K562 (cell line): Measurements from ENCODE around the gene CSNK1A1. TPM values are rescaled to one million over a fixed set of nuclear protein-coding genes. Genes with fewer than 3 reads are reported as not detected.

Experiments used
- CHD2 ChIP-seq: IDR thresholded peaks from 2 replicates; pipeline ENCODE4 v1.6.1; 2011; ENCODE audit warnings: low read depth, low read length
- CTCF ChIP-seq, 3 experiments: IDR thresholded peaks in 2 of 3; conservative IDR thresholded peaks in 1 of 3; 2 replicates each; pipeline ENCODE4 v1.5.1; 2011 to 2012; ENCODE audit warnings: low read length in 3 of 3, mild to moderate bottlenecking in 3 of 3, control low read depth in 2 of 3, improper control_type of control experiment in 1 of 3, inconsistent platforms in 1 of 3, low read depth in 1 of 3, mixed read lengths in 1 of 3, moderate library complexity in 1 of 3; ENCODE audit not compliant: insufficient read depth in 2 of 3
- DNMT1 ChIP-seq: fragments of 450-650 bp; IDR thresholded peaks from 2 replicates; pipeline ENCODE4 v1.6.1; 2016; ENCODE audit warnings: antibody characterized with exemption, mild to moderate bottlenecking
- FOXJ3 ChIP-seq: sonication (generic); formaldehyde crosslinking; IDR thresholded peaks from 2 replicates; pipeline ENCODE4 v1.4.0; 2020; ENCODE audit warnings: mild to moderate bottlenecking, missing genetic modification reagents
- FUS ChIP-seq: fragments of 200-400 bp; formaldehyde crosslinking; optimal IDR thresholded peaks from 2 replicates; pipeline ENCODE3; 2017; ENCODE audit warnings: low read depth, low read length
- MAFF ChIP-seq: IDR thresholded peaks from 2 replicates; pipeline ENCODE4 v1.6.1; 2012; ENCODE audit warnings: low read length, improper control_type of control experiment
- MAZ ChIP-seq, 2 experiments: fragments of 450-650 bp in 1 of 2; sonication (generic) in 1 of 2; formaldehyde crosslinking; IDR thresholded peaks in 1 of 2; conservative IDR thresholded peaks in 1 of 2; 2 replicates each; pipeline versions ENCODE4 v1.4.0 to v1.5.0; 2020; ENCODE audit warnings: mild to moderate bottlenecking in 1 of 2, missing genetic modification reagents in 1 of 2
- MBD2 ChIP-seq: sonication (generic); IDR thresholded peaks from 2 replicates; pipeline ENCODE4 v1.6.1; 2016; ENCODE audit warnings: low read depth, borderline replicate concordance
- NCOA1 ChIP-seq: fragments of 450-650 bp; IDR thresholded peaks from 2 replicates; pipeline ENCODE4 v1.6.1; 2016; ENCODE audit warnings: low read depth
- NFRKB ChIP-seq: fragments of 450-650 bp; IDR thresholded peaks from 2 replicates; pipeline ENCODE4 v1.6.1; 2016; ENCODE audit warnings: low read depth
- NUFIP1 ChIP-seq: fragments of 450-650 bp; IDR thresholded peaks from 2 replicates; pipeline ENCODE4 v1.6.1; 2018; ENCODE audit not compliant: partially characterized antibody
- PRMT5 ChIP-seq: sonication (generic); formaldehyde crosslinking; IDR thresholded peaks from 2 replicates; pipeline ENCODE4 v1.5.0; 2020; ENCODE audit warnings: missing genetic modification reagents
- RBM34 ChIP-seq: fragments of 200-400 bp; formaldehyde crosslinking; IDR thresholded peaks from 2 replicates; pipeline ENCODE4 v1.6.1; 2018; ENCODE audit warnings: low read length, borderline replicate concordance; ENCODE audit not compliant: insufficient read depth
- SAFB ChIP-seq: fragments of 200-400 bp; formaldehyde crosslinking; IDR thresholded peaks from 2 replicates; pipeline ENCODE4 v1.6.1; 2017; ENCODE audit warnings: low read depth, low read length, borderline replicate concordance
- SREBF1 ChIP-seq: fragments of 150-350 bp; IDR thresholded peaks from 2 replicates; pipeline ENCODE4 v1.6.1; 2014; ENCODE audit warnings: antibody characterized with exemption, low read depth, low read length, borderline replicate concordance
- ZBTB1 ChIP-seq: sonication (generic); formaldehyde crosslinking; IDR thresholded peaks from 2 replicates; pipeline ENCODE4 v1.8.1; 2023; ENCODE audit warnings: missing genetic modification reagents, low read depth, mild to moderate bottlenecking, borderline replicate concordance
- ZNF12 ChIP-seq: sonication (generic); formaldehyde crosslinking; IDR thresholded peaks from 2 replicates; pipeline ENCODE4 v1.4.0; 2020; ENCODE audit warnings: mild to moderate bottlenecking, missing genetic modification reagents
- ZNF174 ChIP-seq: fragments of 250-450 bp; sonication (Bioruptor Pico); IDR thresholded peaks from 2 replicates; pipeline ENCODE4 v1.4.0; 2020; ENCODE audit warnings: mild to moderate bottlenecking
- ZNF324 ChIP-seq: fragments of 250-450 bp; sonication (Bioruptor Pico); IDR thresholded peaks from 2 replicates; pipeline ENCODE4 v1.4.0; 2020; ENCODE audit warnings: mild to moderate bottlenecking
- ZNF764 ChIP-seq: fragments of 250-450 bp; sonication (Bioruptor Pico); IDR thresholded peaks from 2 replicates; pipeline ENCODE4 v1.4.0; 2020; ENCODE audit warnings: low read depth, mild to moderate bottlenecking, moderate library complexity
- polyA plus RNA-seq, 8 experiments: library from polyadenylated mRNA; depleted of rRNA in 4 of 8; stranded (reverse) in 5 of 8; unstranded in 3 of 8; fragments of >200 nt; fragmentation: Nextera tagmentation in 2 of 8; fragmentation: Illumina TruSeq in 1 of 8; extraction: Ambion mirVana in 2 of 8; extraction: Trizol in 1 of 8; gene quantifications; 2 replicates each; pipeline versions ENCODE4 v1.2.1 to v1.2.3, GENCODE V29; 2011 to 2014; ENCODE audit warnings: inconsistent platforms in 1 of 8, missing spikeins in 1 of 8
- total RNA-seq, 7 experiments: library from RNA; depleted of rRNA in 6 of 7; stranded (reverse); fragments of >200 nt in 6 of 7; fragmentation: Illumina TruSeq in 2 of 7; extraction: Trizol in 2 of 7; gene quantifications; 2 replicates each; pipeline versions ENCODE4 v1.2.1 to v1.2.3, GENCODE V29; 2011 to 2021; ENCODE audit warnings: low replicate concordance in 1 of 7
- TF ChIP-seq, protein P1 (sequence below), 2 experiments: fragments of 450-650 bp; conservative IDR thresholded peaks; 2 replicates each; pipeline ENCODE4 v1.6.1; 2017; ENCODE audit warnings: mild to moderate bottlenecking in 2 of 2, moderate library complexity in 2 of 2
- TF ChIP-seq, protein P2 (sequence below): sonication (generic); formaldehyde crosslinking; IDR thresholded peaks from 2 replicates; pipeline ENCODE4 v1.8.0; 2022; ENCODE audit warnings: mild to moderate bottlenecking, missing genetic modification reagents

The CSNK1A1 gene
- total and polyA plus RNA-seq, 9 of the 15 experiments (the other 6 are each of a cell fraction or from before 2014, with no cell fraction given) = 49.1 to 196 (median 154) TPM

GRCh38 chr5:149549461-149550267 is 1.6 kb downstream of the CSNK1A1 start (continued):
- TF ChIP-seq CTCF (IDR thresholded peaks at IDR 0.05 in 2 of 3, conservative IDR thresholded peaks at IDR 0.05 in 1 of 3; ENCODE audit: insufficient read depth in 2 of 3, low read depth in 1 of 3, low read length in 3 of 3) (no peak), ZNF174 (no peak), ZNF12 (CRISPR knock-in tag) (no peak), ZNF324 (CRISPR knock-in tag) (no peak), FUS (no peak), ZNF764 (CRISPR knock-in tag) (no peak), NFRKB (peak; percentile 82), SAFB (no peak), PRMT5 (no peak), NCOA1 (no peak), DNMT1 (no peak), ZBTB1 (no peak), SREBF1 (no peak), CHD2 (no peak), NUFIP1 (no peak), RBM34 (no peak), MAZ (CRISPR knock-in tag; conservative IDR thresholded peaks at IDR 0.05 in 1 of 2, IDR thresholded peaks at IDR 0.05 in 1 of 2) (peak; percentile 18 to 56; a peak in 1 of 4 replicates), MBD2 (no peak), FOXJ3 (no peak), MAFF (no peak)
- TF ChIP-seq, protein P1, sequence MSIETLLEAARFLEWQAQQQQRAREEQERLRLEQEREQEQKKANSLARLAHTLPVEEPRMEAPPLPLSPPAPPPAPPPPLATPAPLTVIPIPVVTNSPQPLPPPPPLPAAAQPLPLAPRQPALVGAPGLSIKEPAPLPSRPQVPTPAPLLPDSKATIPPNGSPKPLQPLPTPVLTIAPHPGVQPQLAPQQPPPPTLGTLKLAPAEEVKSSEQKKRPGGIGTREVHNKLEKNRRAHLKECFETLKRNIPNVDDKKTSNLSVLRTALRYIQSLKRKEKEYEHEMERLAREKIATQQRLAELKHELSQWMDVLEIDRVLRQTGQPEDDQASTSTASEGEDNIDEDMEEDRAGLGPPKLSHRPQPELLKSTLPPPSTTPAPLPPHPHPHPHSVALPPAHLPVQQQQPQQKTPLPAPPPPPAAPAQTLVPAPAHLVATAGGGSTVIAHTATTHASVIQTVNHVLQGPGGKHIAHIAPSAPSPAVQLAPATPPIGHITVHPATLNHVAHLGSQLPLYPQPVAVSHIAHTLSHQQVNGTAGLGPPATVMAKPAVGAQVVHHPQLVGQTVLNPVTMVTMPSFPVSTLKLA (conservative IDR thresholded peaks at IDR 0.05) = 0 out of 4 replicates have a peak, but pooled peaks of 1 of the 2 experiments have one; percentile 4
- TF ChIP-seq, protein P2, sequence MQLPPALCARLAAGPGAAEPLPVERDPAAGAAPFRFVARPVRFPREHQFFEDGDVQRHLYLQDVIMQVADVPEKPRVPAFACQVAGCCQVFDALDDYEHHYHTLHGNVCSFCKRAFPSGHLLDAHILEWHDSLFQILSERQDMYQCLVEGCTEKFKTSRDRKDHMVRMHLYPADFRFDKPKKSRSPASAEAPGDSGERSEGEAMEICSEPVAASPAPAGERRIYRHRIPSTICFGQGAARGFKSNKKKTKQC (CRISPR knock-in tag) = peak; percentile 32; the same call in 1 of the 2 replicates
